Adrenal gland (tissue), 12 donors: ENCODE results near the gene FAM219B. TPM values are rescaled to one million over a fixed set of nuclear protein-coding genes. Genes with fewer than 3 reads are reported as not detected.
A peak's percentile ranks its signal among the peaks of the same experiment; 100 is the strongest.

Source experiments
- DNase-seq, 7 donors: peaks; one replicate each; pipeline ENCODE4 v3.0.0-alpha.2; 2019 to 2020
- H3K27ac ChIP-seq, 5 donors: fragments of 200-600 bp; sonication (generic) in 4 of 5; 1 replicate in 3 of 5; 2 replicates in 2 of 5; pipeline versions ENCODE4 v1.5.1 to v1.8.0; 2016 to 2020; ENCODE audit warnings: mild to moderate bottlenecking in 1 of 5
- H3K27me3 ChIP-seq: fragments of 200-600 bp; 2 replicates; pipeline ENCODE4 v1.8.0; 2021
- H3K36me3 ChIP-seq, 2 donors: fragments of 200-600 bp; replicated peaks in 1 of 2; 1 replicate in 1 of 2; 2 replicates in 1 of 2; pipeline versions ENCODE4 v1.5.1 to v1.8.0; 2018 to 2022
- H3K4me1 ChIP-seq, 2 donors: fragments of 200-600 bp; replicated peaks in 1 of 2; 1 replicate in 1 of 2; 2 replicates in 1 of 2; pipeline versions ENCODE4 v1.5.1 to v1.8.0; 2018 to 2021
- H3K4me3 ChIP-seq, 4 donors: fragments of 200-600 bp; sonication (generic) in 3 of 4; one replicate each; pipeline ENCODE4 v1.5.1; 2016 to 2018
- H3K9me3 ChIP-seq, 3 donors: fragments of 200-600 bp; sonication (generic) in 1 of 3; replicated peaks in 1 of 3; 1 replicate in 2 of 3; 2 replicates in 1 of 3; pipeline versions ENCODE4 v1.5.1 to v1.8.0; 2016 to 2021
- CTCF ChIP-seq, 6 experiments: fragments of 450-650 bp in 4 of 6; fragments of 200-600 bp in 2 of 6; sonication (generic) in 1 of 6; IDR thresholded peaks; 1 replicate in 5 of 6; 2 replicates in 1 of 6; pipeline versions ENCODE4 v1.5.1 to v1.8.0; 2016 to 2021; ENCODE audit warnings: antibody characterized with exemption in 6 of 6, mild to moderate bottlenecking in 2 of 6, moderate library complexity in 1 of 6
- POLR2A ChIP-seq, 2 donors: fragments of 450-650 bp; IDR thresholded peaks; one replicate each; pipeline ENCODE4 v1.6.1; 2017; ENCODE audit warnings: antibody characterized with exemption in 2 of 2, mild to moderate bottlenecking in 2 of 2, moderate library complexity in 1 of 2
- WGBS, 4 donors: extraction: QIAGEN DNeasy Blood & Tissue Kit in 2 of 4; methylation state at CpG; one replicate each; pipeline versions ENCODE4 v1.1.5 to v1.1.7; 2013 to 2017; 5-methylcytosine and 5-hydroxymethylcytosine counted together
- intact Hi-C, 2 donors: fragments of 100-400 bp; cut with DNase I; formaldehyde crosslinking; loops; one replicate each; pipeline versions ENCODE4 v1.14.1 to v1.15.0; 2022 to 2023
- polyA plus RNA-seq, 3 donors: library from polyadenylated mRNA; stranded (reverse); fragments of 200-250 nt in 2 of 3; fragments of 350-450 nt in 1 of 3; fragmentation: Illumina TruSeq in 1 of 3; extraction: RNeasy Lipid Tissue Mini Kit (QIAGEN cat#74804) in 1 of 3; gene quantifications; one replicate each; pipeline ENCODE4 v1.2.3, GENCODE V29; 2013 to 2014
- total RNA-seq, 9 donors: library from RNA; depleted of rRNA in 4 of 9; stranded (reverse); fragments of >200 nt in 4 of 9; fragments of 120-200 nt in 1 of 9; fragmentation: NEBNext Ultra II Directional in 1 of 9; extraction: Animal tissue kit (Norgen Biotek cat#: 25700) in 1 of 9; gene quantifications; one replicate each; pipeline versions ENCODE4 v1.1.0 to v1.2.4, GENCODE V29; 2013 to 2023
- donor health status: healthy with polysubstance abuse.
- donor health status: Bipolar disorder and iron deficiency.
- donor health status: DM: yes; HTN: yes; CAD: no.
- donor health status: DM: no; HTN: no; CAD: no.
- donor health status: DM: no; HTN: no; CAD: no.
- donor health status: DM: yes; HTN: yes; CAD: no.

FAM219B gene
- total and polyA plus RNA-seq, 12 donors, result 44.0 to 112 (median 72.4) TPM

DNA sequence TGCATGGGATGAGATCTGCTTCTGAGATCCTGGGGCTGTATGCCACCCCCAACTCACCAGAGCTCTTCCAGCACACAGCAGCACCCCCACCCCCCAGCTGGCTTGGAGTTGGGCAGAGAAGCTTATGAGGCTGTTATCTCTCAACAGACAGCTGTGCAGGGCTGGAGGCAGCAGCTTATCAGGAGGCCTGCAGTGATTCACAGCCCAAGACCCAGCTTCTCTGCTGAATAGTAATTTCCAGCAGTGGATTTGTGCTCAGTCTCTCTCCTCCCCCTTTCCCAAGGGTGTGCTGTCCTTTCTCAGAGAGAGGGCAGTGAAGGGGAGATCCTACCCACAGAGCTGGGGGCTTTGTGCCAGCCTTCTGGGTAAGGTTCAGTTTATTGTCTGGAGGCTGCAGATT, 47.9 kb upstream of the FAM219B start:
- peak in 1 of 2 donors; percentile 68 for TF ChIP-seq POLR2A (IDR thresholded peaks at IDR 0.05)
- no peak for TF ChIP-seq CTCF (IDR thresholded peaks at IDR 0.05)
- peak overlapping the region; percentile 20 to 94 (median 83) for H3K27ac ChIP-seq
- intact Hi-C loops, result loop anchor here (5.0 to 10.0 kb wide), 2 partner anchors 182 to 320 kb away; no protein-coding TSS in a partner anchor
- H3K4me3 ChIP-seq, result peak overlapping the region in 1 of 4 donors; percentile 74
- H3K9me3 ChIP-seq, result no peaks in the 10 kb centered on the region
- H3K4me1 ChIP-seq, result peaks cover 18 to 48% of the 10 kb centered on the region in 2 donors
- no peaks in the 10 kb centered on the region for H3K27me3 ChIP-seq
- no peaks in the 10 kb centered on the region for H3K36me3 ChIP-seq
- peak; percentile 63 to 90 (median 88) for DNase-seq

DNA sequence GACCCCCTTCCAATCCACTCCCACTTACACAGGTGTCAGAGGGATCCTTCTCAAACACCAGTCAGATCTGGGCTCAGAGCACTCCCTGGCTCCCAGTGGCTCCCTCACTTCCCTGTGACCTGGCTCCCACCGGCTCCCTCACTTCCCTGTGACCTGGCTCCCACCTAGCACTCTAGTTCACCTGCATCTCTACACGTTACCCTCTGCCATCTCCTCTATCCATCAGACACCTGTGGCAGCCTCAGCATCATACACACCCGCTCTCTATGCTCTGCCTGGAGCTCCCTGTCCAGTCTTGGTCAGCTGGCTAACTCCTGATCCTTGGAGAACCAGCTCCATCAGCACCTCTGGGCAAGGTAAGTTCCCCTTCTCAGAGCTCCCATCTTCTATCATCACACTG, 44.4 kb upstream of the FAM219B start:
- TF ChIP-seq CTCF (IDR thresholded peaks at IDR 0.05) (no peak), POLR2A (IDR thresholded peaks at IDR 0.05) (no peak)
- H3K4me3 ChIP-seq, result no peak overlapping the region
- H3K27ac ChIP-seq, result no peak overlapping the region
- peaks cover 18 to 29% of the 10 kb centered on the region in 2 donors for H3K4me1 ChIP-seq
- DNase-seq, result no peak
- no peaks in the 10 kb centered on the region for H3K36me3 ChIP-seq
- WGBS, 4 donors, result 66 to 79% (median 71%) methylated on average over 3 of the region's 3 CpGs
- no peaks in the 10 kb centered on the region for H3K27me3 ChIP-seq
- no peaks in the 10 kb centered on the region for H3K9me3 ChIP-seq
- intact Hi-C loops, result loop anchor here (5.0 to 10.0 kb wide), 2 partner anchors 179 to 316 kb away; no protein-coding TSS in a partner anchor

- TF ChIP-seq CTCF (IDR thresholded peaks at IDR 0.05) (peak; percentile 97 to 100 (median 99)), POLR2A (IDR thresholded peaks at IDR 0.05) (no peak)
- Histone ChIP-seq H3K9me3 (no peaks in the 10 kb centered on the region), H3K4me1 (peaks cover 11 to 21% of the 10 kb centered on the region in 2 donors), H3K36me3 (no peaks in the 10 kb centered on the region), H3K27ac (no peak overlapping the region), H3K27me3 (no peaks in the 10 kb centered on the region), H3K4me3 (no peak overlapping the region)
- peak; percentile 66 to 95 (median 81) for DNase-seq
- intact Hi-C loops, result loop anchor here (5.0 to 10.0 kb wide), 2 partner anchors 178 to 315 kb away; no protein-coding TSS in a partner anchor
- 34 to 47% (median 42%) methylated on average over 7 of the region's 7 CpGs for WGBS, 4 donors
Measured at GRCh38 chr15:74950078-74950908, 43.6 kb upstream of the FAM219B start.

DNA sequence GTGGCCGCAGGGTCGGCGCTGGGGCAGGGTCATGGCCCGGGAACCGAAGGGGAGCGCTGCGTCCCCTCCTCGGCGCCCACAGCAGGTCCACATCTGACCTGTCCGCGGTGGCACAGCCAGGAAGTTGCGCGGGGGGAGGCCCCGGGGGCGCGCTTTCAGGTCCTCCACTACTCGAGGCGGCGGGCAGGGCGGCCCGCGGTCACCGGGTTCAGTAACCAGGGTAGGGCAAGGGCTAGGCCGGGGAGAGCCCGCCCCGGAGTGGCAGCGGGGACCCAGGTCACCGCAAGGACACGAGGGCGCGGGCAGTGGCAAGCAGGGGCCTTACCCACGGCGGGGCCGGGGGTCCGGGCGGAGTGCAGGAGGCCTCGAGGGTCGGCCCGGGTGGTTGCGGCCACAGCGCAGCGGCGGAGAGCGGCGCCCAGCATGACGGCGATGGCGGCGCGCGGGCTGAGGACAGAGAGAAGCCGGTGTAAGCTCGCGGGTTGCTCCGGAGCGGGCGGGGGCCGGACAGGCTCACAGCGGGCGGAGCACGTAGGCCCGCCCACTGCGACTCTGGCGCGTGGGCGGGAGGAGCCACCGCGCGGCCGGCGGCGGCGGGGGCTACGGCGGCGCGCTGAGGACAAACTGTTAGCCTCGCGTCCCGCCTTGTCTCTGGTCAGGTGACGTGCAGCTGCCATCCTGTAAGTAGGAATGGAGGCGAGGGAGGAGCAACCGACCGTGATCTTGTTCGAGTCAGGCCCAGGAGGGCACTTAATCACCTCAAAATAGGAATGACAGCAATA, 31.1 kb upstream of the FAM219B start, which contains the start of gene COX5A:
Gene COX5A, minus strand, starts transcription at position 484 of the 782 bp plus-strand sequence. Its CDS starts 59 bp downstream, at position 425.
- H3K4me3 ChIP-seq, result peak within 1 kb of the TSS; percentile 71 to 97 (median 88)
- TF ChIP-seq POLR2A (IDR thresholded peaks at IDR 0.05) (peak; percentile 84 to 93), CTCF (IDR thresholded peaks at IDR 0.05) (peak in 2 of 6 experiments; percentile 13 to 30)
- DNase-seq, result peak; percentile 93 to 98 (median 96)
- H3K9me3 ChIP-seq, result no peaks in the 10 kb centered on the region
- no peaks in the 10 kb centered on the region for H3K27me3 ChIP-seq
- intact Hi-C loops, result no loop called here
- no peaks in the 10 kb centered on the region for H3K36me3 ChIP-seq
- 0 to 1% (median 0%) methylated on average over 4 to 85 of the region's 85 CpGs for WGBS, 4 donors
- H3K27ac ChIP-seq, result peak within 1 kb of the TSS; percentile 91 to 98 (median 96)
- peaks cover 0 to 27% of the 10 kb centered on the region in 2 donors for H3K4me1 ChIP-seq
